A673 (cell line): ENCODE data around the gene TRAPPC10. TPM values are rescaled to one million over a fixed set of nuclear protein-coding genes. Genes with fewer than 3 reads are reported as not detected.

ENCODE experiments used
- BruUV-seq: library from RNA; stranded (reverse); fragments of 400-500 nt; replicated peaks from 2 replicates; lab custom pipeline; 2021; lab: Mats Ljungman, UMichigan
- CTCF ChIA-PET: fragments of 300-600 bp; sonication (Branson Sonifier 250); formaldehyde crosslinking; loops from one replicate; lab custom pipeline; 2022; ENCODE audit warnings: antibody characterized with exemption; lab: Charles Lee
- POLR2A ChIA-PET: fragments of 300-600 bp; sonication (Branson Sonifier 250); formaldehyde crosslinking; loops from one replicate; lab custom pipeline; 2022; ENCODE audit warnings: antibody characterized with exemption; ENCODE audit not compliant: low non-redundant PET; lab: Charles Lee
- DNase-seq: peaks from one replicate; pipeline ENCODE4 v3.0.0-alpha.2; 2015; ENCODE audit warnings: low spot score
- H3K27ac ChIP-seq: fragments of 200-600 bp; sonication (generic); 2 replicates; pipeline ENCODE4 v1.5.1; 2016; ENCODE audit warnings: mixed run types, low read depth, mild to moderate bottlenecking, mixed read lengths, antibody characterized with exemption, low read length; ENCODE audit not compliant: poor library complexity, severe bottlenecking
- H3K27me3 ChIP-seq: fragments of 200-600 bp; sonication (generic); replicated peaks from 2 replicates; pipeline ENCODE4 v1.6.1; 2017; ENCODE audit warnings: mixed run types, low read depth, mild to moderate bottlenecking, mixed read lengths, antibody characterized with exemption, low read length; ENCODE audit not compliant: insufficient read depth, poor library complexity
- H3K36me3 ChIP-seq: fragments of 200-600 bp; sonication (generic); 2 replicates; pipeline ENCODE4 v1.6.1; 2016; ENCODE audit warnings: mixed run types, mild to moderate bottlenecking, mixed read lengths, antibody characterized with exemption, low read length; ENCODE audit not compliant: insufficient read depth, poor library complexity, severe bottlenecking
- H3K4me1 ChIP-seq: fragments of 200-600 bp; sonication (generic); 2 replicates; pipeline ENCODE4 v1.6.1; 2017; ENCODE audit warnings: mixed run types, mild to moderate bottlenecking, mixed read lengths, antibody characterized with exemption, low read length; ENCODE audit not compliant: insufficient read depth, poor library complexity, severe bottlenecking
- H3K4me3 ChIP-seq: fragments of 200-600 bp; sonication (generic); 2 replicates; pipeline ENCODE4 v1.5.1; 2016; ENCODE audit warnings: low read depth, mixed run types, mild to moderate bottlenecking, mixed read lengths, low read length; ENCODE audit not compliant: poor library complexity, severe bottlenecking
- H3K9me3 ChIP-seq: fragments of 200-600 bp; sonication (generic); 2 replicates; pipeline ENCODE4 v1.6.1; 2016; ENCODE audit warnings: mixed run types, low read depth, mild to moderate bottlenecking, mixed read lengths, antibody characterized with exemption, low read length; ENCODE audit not compliant: poor library complexity, severe bottlenecking
- EZH2 ChIP-seq: fragments of 200-600 bp; sonication (generic); IDR thresholded peaks from 2 replicates; pipeline ENCODE4 v1.6.1; 2017; ENCODE audit warnings: borderline replicate concordance, low read depth, mild to moderate bottlenecking, mixed read lengths, antibody characterized with exemption, low read length; ENCODE audit not compliant: poor library complexity, severe bottlenecking
- intact Hi-C: fragments of 100-400 bp; cut with micrococcal nuclease; formaldehyde crosslinking; loops from one replicate; pipeline ENCODE4 v1.10.0; 2022; ENCODE audit not compliant: unreplicated experiment
- total RNA-seq: library from RNA; stranded (reverse); gene quantifications from 2 replicates; pipeline ENCODE4 v1.2.3, GENCODE V29; 2021
- TF ChIP-seq, protein P1 (sequence below): fragments of 300-800, 200-600 bp; sonication (generic); conservative IDR thresholded peaks from 2 replicates; pipeline ENCODE4 v1.5.1; 2017; ENCODE audit warnings: low read depth, mild to moderate bottlenecking, antibody characterized with exemption, low read length, moderate library complexity, mixed read lengths

Gene TRAPPC10
- total RNA-seq, 1 experiment from 2014 or later: 51.4 TPM

DNA sequence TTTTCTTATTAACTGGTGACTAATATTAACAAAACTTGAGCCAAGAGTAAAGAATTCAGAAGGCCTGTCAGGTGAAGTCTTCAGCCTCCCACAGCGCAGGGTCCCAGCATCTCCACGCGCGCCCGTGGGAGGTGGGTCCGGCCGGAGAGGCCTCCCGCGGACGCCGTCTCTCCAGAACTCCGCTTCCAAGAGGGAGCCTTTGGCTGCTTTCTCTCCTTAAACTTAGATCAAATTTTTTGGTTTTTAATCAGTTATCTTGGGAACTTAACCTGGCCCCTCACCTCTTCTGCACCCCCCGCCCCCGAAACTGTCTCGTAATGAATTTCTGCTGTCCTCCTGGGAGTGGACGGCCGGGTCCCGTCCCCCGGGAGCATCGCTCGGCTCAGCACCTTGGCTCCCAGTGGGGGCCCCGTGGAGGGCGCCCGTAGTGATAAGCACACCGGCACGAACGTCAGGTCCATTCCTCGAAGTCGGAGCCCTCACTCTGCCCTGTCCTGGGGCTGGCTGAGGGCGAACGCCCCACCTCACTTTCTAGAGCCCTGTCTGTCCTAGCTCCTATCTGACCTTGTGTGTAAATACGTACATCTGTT, 29.5 kb upstream of the TRAPPC10 start:
- POLR2A ChIA-PET: no interaction called here
- intact Hi-C loops: no loop called here
- BruUV-seq: TSS peak; percentile 19

DNA sequence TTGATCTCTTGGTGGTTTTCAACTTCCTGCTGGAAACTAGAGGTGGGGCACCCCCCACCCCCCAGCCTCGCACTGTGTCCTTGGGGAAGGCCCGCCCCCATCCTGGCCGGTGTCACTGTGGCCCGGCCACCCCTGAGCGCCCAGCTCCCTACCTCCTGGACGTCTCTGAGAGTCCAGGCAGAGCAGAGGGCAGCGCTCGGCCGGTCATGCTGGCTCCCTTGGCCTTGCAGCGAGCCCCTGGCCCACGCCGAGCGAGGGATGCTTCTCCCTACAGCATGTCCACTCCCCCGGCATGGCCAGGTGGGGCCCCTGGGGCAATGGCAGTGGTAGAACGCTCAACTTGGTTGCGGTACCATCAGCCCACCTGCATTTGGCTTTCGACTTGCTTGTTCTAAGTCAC, 28.7 kb upstream of the TRAPPC10 start:
- H3K4me3 ChIP-seq: no peak overlapping the region
- ChIA-PET POLR2A (no interaction called here), CTCF (no interaction called here)
- no peaks in the 10 kb centered on the region for H3K9me3 ChIP-seq
- intact Hi-C loops: no loop called here
- no peaks in the 10 kb centered on the region for H3K27me3 ChIP-seq
- no peak overlapping the region for H3K27ac ChIP-seq
- BruUV-seq: no TSS peak
- DNase-seq: no peak
- no peaks in the 10 kb centered on the region for H3K4me1 ChIP-seq
- TF ChIP-seq, protein P1, sequence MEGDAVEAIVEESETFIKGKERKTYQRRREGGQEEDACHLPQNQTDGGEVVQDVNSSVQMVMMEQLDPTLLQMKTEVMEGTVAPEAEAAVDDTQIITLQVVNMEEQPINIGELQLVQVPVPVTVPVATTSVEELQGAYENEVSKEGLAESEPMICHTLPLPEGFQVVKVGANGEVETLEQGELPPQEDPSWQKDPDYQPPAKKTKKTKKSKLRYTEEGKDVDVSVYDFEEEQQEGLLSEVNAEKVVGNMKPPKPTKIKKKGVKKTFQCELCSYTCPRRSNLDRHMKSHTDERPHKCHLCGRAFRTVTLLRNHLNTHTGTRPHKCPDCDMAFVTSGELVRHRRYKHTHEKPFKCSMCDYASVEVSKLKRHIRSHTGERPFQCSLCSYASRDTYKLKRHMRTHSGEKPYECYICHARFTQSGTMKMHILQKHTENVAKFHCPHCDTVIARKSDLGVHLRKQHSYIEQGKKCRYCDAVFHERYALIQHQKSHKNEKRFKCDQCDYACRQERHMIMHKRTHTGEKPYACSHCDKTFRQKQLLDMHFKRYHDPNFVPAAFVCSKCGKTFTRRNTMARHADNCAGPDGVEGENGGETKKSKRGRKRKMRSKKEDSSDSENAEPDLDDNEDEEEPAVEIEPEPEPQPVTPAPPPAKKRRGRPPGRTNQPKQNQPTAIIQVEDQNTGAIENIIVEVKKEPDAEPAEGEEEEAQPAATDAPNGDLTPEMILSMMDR: no peak
- no peak for TF ChIP-seq EZH2
- H3K36me3 ChIP-seq: peaks cover 23% of the 10 kb centered on the region

More for the DNA sequence above, 29.5 kb upstream of the TRAPPC10 start:
- H3K9me3 ChIP-seq: no peaks in the 10 kb centered on the region
- no peak for TF ChIP-seq EZH2
- TF ChIP-seq, protein P1: no peak
- no peak for DNase-seq
- H3K4me3 ChIP-seq: no peak overlapping the region
- no peaks in the 10 kb centered on the region for H3K4me1 ChIP-seq
- no peak overlapping the region for H3K27ac ChIP-seq
- peaks cover 26% of the 10 kb centered on the region for H3K36me3 ChIP-seq
- H3K27me3 ChIP-seq: no peaks in the 10 kb centered on the region
- CTCF ChIA-PET: no interaction called here

DNA sequence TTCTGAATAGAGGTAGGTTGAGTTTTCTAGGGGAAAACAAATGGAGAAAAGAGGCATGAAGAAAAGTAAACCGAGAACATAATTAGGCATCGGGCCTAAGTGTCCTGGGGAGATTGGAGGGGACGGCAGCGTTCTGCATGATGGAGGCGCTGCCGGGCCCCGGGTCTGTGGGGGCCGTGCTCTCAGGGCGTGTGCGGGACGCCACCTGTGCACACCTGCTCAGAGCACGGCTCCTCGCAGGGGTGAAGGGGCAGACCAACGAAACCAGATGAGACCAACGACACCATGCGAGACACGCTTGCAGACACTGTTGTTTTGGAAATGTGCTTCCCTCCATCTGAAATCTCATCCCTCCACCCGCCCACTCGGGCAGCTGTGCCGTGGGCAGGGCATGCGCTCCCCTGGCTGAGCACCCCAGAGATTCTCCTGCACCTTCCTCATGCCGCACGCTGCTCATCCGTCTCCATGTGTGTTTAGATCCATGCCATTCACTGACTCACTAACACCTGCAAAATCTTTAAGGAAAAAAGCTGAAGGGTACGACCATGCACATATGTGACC, 28.2 kb upstream of the TRAPPC10 start:
- ChIA-PET CTCF (no interaction called here), POLR2A (no interaction called here)
- Histone ChIP-seq H3K9me3 (no peaks in the 10 kb centered on the region), H3K27ac (no peak overlapping the region), H3K27me3 (no peaks in the 10 kb centered on the region), H3K36me3 (peaks cover 18% of the 10 kb centered on the region), H3K4me1 (no peaks in the 10 kb centered on the region), H3K4me3 (no peak overlapping the region)
- no peak for DNase-seq
- TF ChIP-seq, protein P1: no peak
- TF ChIP-seq EZH2: no peak
- intact Hi-C loops: no loop called here
- BruUV-seq: TSS peak; percentile 27
